B cell (primary cell): ENCODE data around the gene SDK1. TPM values are rescaled to one million over a fixed set of nuclear protein-coding genes. Genes with fewer than 3 reads are reported as not detected.

Experiments
- ATAC-seq: fragments of 200-7000 bp; cut with Tn5 transposase; one replicate; pipeline ENCODE4 v1.10.0; 2021; ENCODE audit warnings: low read depth, mild to moderate bottlenecking, moderate number of reproducible peaks, moderate library complexity
- CTCF ChIA-PET: fragments of 350-600 bp; sonication (Branson Sonifier 250); formaldehyde crosslinking; loops from one replicate; lab custom pipeline; 2021; ENCODE audit warnings: antibody characterized with exemption, inconsistent platforms; lab: Charles Lee
- POLR2A ChIA-PET: fragments of 350-600 bp; sonication (Branson Sonifier 250); formaldehyde crosslinking; loops from one replicate; lab custom pipeline; 2021; ENCODE audit warnings: antibody characterized with exemption; lab: Charles Lee
- DNase-seq: peaks from one replicate; pipeline ENCODE4 v3.0.0; 2013
- H2AFZ ChIP-seq: 2 replicates; pipeline ENCODE4 v1.6.1; 2012; ENCODE audit warnings: mild to moderate bottlenecking, low read depth, low read length; ENCODE audit not compliant: insufficient read depth, poor library complexity, severe bottlenecking
- H3K27ac ChIP-seq, 2 donors: 1 replicate in 1 of 2; 2 replicates in 1 of 2; pipeline ENCODE4 v1.5.1; 2012 to 2013; ENCODE audit warnings: low read length in 2 of 2, mild to moderate bottlenecking in 2 of 2, moderate library complexity in 1 of 2
- H3K27me3 ChIP-seq, 4 experiments: fragments of 200-600 bp in 1 of 4; sonication (generic) in 1 of 4; replicated peaks in 1 of 4; 1 replicate in 2 of 4; 2 replicates in 2 of 4; pipeline versions ENCODE4 v1.6.1 to v1.7.0; 2013 to 2016; ENCODE audit warnings: low read length in 3 of 4, mild to moderate bottlenecking in 2 of 4, mixed read lengths in 1 of 4, moderate library complexity in 1 of 4; ENCODE audit not compliant: insufficient read depth in 4 of 4, control insufficient read depth in 3 of 4; ENCODE audit errors: control extremely low read depth in 1 of 4
- H3K36me3 ChIP-seq, 2 experiments: replicated peaks in 1 of 2; 1 replicate in 1 of 2; 2 replicates in 1 of 2; pipeline versions ENCODE4 v1.6.1 to v1.7.1; 2013; ENCODE audit warnings: low read length in 1 of 2; ENCODE audit not compliant: insufficient read depth in 2 of 2, control insufficient read depth in 1 of 2; ENCODE audit errors: control extremely low read depth in 1 of 2, extremely low read depth in 1 of 2
- H3K4me1 ChIP-seq, 2 donors: fragments of 200-600 bp in 1 of 2; sonication (generic) in 1 of 2; 1 replicate in 1 of 2; 2 replicates in 1 of 2; pipeline versions ENCODE4 v1.5.1 to v1.6.1; 2013 to 2017; ENCODE audit warnings: low read length in 2 of 2; ENCODE audit not compliant: control insufficient read depth in 2 of 2, insufficient read depth in 2 of 2
- H3K4me2 ChIP-seq: replicated peaks from 2 replicates; pipeline ENCODE3; 2012; ENCODE audit warnings: mild to moderate bottlenecking, low read depth, low read length; ENCODE audit not compliant: poor library complexity, severe bottlenecking
- H3K4me3 ChIP-seq, 5 experiments: fragments of 200-600 bp in 1 of 5; sonication (generic) in 1 of 5; 1 replicate in 3 of 5; 2 replicates in 2 of 5; pipeline versions ENCODE4 v1.5.1 to v1.7.0; 2011 to 2016; ENCODE audit warnings: low read length in 4 of 5, mild to moderate bottlenecking in 4 of 5, low read depth in 2 of 5, control low read depth in 1 of 5, moderate library complexity in 1 of 5; ENCODE audit not compliant: insufficient read depth in 1 of 5; ENCODE audit errors: control extremely low read depth in 1 of 5, extremely low read depth in 1 of 5
- H3K79me2 ChIP-seq: fragments of 200-600 bp; sonication (generic); one replicate; pipeline ENCODE4 v1.6.0; 2016; ENCODE audit warnings: low read length; ENCODE audit not compliant: control insufficient read depth, insufficient read depth
- H3K9ac ChIP-seq: fragments of 200-600 bp; sonication (generic); 2 replicates; pipeline ENCODE4 v1.6.1; 2017; ENCODE audit warnings: mild to moderate bottlenecking, low read length, moderate library complexity
- H3K9me3 ChIP-seq, 3 donors: one replicate each; pipeline versions ENCODE4 v1.6.1 to v1.7.1; 2013; ENCODE audit warnings: low read length in 2 of 3; ENCODE audit not compliant: control insufficient read depth in 2 of 3, insufficient read depth in 1 of 3; ENCODE audit errors: control extremely low read depth in 1 of 3
- H4K20me1 ChIP-seq: 2 replicates; pipeline ENCODE4 v1.6.0; 2012; ENCODE audit warnings: mild to moderate bottlenecking, low read length; ENCODE audit not compliant: insufficient read depth, control insufficient read depth, poor library complexity, severe bottlenecking
- H3K27ac Mint-ChIP-seq: one replicate; pipeline ENCODE4 v1.8.0; 2021; ENCODE audit warnings: mixed read lengths
- H3K27me3 Mint-ChIP-seq: one replicate; pipeline ENCODE4 v1.8.0; 2021; ENCODE audit warnings: mixed read lengths
- H3K4me1 Mint-ChIP-seq: one replicate; pipeline ENCODE4 v1.8.0; 2021; ENCODE audit warnings: mixed read lengths
- H3K4me3 Mint-ChIP-seq: one replicate; pipeline ENCODE4 v1.8.0; 2021; ENCODE audit warnings: mixed read lengths
- H3K9me3 Mint-ChIP-seq: one replicate; pipeline ENCODE4 v1.8.0; 2022; ENCODE audit warnings: mixed read lengths; ENCODE audit not compliant: insufficient read depth
- CTCF ChIP-seq: fragments of 200-600 bp; IDR thresholded peaks from one replicate; pipeline ENCODE4 v1.8.0; 2022; ENCODE audit warnings: antibody characterized with exemption, mild to moderate bottlenecking
- EZH2 ChIP-seq: IDR thresholded peaks from 2 replicates; pipeline ENCODE4 v1.6.1; 2012; ENCODE audit warnings: borderline replicate concordance, low read depth, mild to moderate bottlenecking, moderate library complexity, low read length; ENCODE audit not compliant: insufficient read depth, poor library complexity, severe bottlenecking
- WGBS: methylation state at CpG from one replicate; pipeline ENCODE4 v1.1.5; 2013; ENCODE audit warnings: missing lambda C conversion rate; ENCODE audit not compliant: insufficient coverage; 5-methylcytosine and 5-hydroxymethylcytosine counted together
- intact Hi-C: fragments of 100-400 bp; cut with micrococcal nuclease; formaldehyde crosslinking; loops from one replicate; pipeline ENCODE4 v1.10.0; 2022
- polyA plus RNA-seq: library from polyadenylated mRNA; depleted of rRNA; stranded (reverse); fragments of >200 nt; gene quantifications from 2 replicates; pipeline ENCODE4 v1.2.3, GENCODE V29; 2012
- total RNA-seq, 2 donors: library from RNA; stranded (reverse); fragments of 120-200 nt in 1 of 2; gene quantifications; 1 replicate in 1 of 2; 2 replicates in 1 of 2; pipeline versions ENCODE4 v1.2.3 to v1.2.4, GENCODE V29; 2013 to 2022

The SDK1 gene
- total and polyA plus RNA-seq, 2 donors (not counting 1 experiment from before 2014, with no cell fraction given): 0.73 to 2.0 TPM

- Mint-ChIP-seq H3K4me1 (no peaks in the 10 kb centered on the region), H3K9me3 (no peaks in the 10 kb centered on the region), H3K4me3 (no peak overlapping the region), H3K27me3 (peaks cover 17% of the 10 kb centered on the region), H3K27ac (no peak overlapping the region)
- no peak for TF ChIP-seq CTCF
- TF ChIP-seq EZH2: no peak
- Histone ChIP-seq H3K4me1 (no peaks in the 10 kb centered on the region), H3K4me3 (no peak overlapping the region), H4K20me1 (no peaks in the 10 kb centered on the region), H3K27me3 (peaks cover 0 to 6% (median 3%) of the 10 kb centered on the region in 4 experiments), H3K27ac (no peak overlapping the region), H3K9ac (no peak overlapping the region), H3K4me2 (no peak overlapping the region), H3K79me2 (no peaks in the 10 kb centered on the region), H2AFZ (no peak overlapping the region), H3K36me3 (no peaks in the 10 kb centered on the region), H3K9me3 (no peaks in the 10 kb centered on the region)
- WGBS: 100% methylated on average over 3 of the region's 4 CpGs
- DNase-seq (no peak), ATAC-seq (no peak)
- POLR2A ChIA-PET: no interaction called here
- intact Hi-C loops: no loop called here
- CTCF ChIA-PET: no interaction called here
Observed at GRCh38 chr7:3321206-3321605, 20.2 kb downstream of the SDK1 start.

GRCh38 chr7:3321745-3322144, 20.7 kb downstream of the SDK1 start:
- ChIA-PET POLR2A (no interaction called here), CTCF (no interaction called here)
- Histone ChIP-seq H3K9me3 (no peaks in the 10 kb centered on the region), H3K27me3 (peaks cover 0 to 6% (median 3%) of the 10 kb centered on the region in 4 experiments), H4K20me1 (no peaks in the 10 kb centered on the region), H2AFZ (no peak overlapping the region), H3K9ac (no peak overlapping the region), H3K4me1 (no peaks in the 10 kb centered on the region), H3K4me3 (no peak overlapping the region), H3K27ac (no peak overlapping the region), H3K4me2 (no peak overlapping the region), H3K36me3 (no peaks in the 10 kb centered on the region), H3K79me2 (no peaks in the 10 kb centered on the region)
- H3K27me3 Mint-ChIP-seq: peaks cover 19% of the 10 kb centered on the region
- no CpG with 5 or more reads among the region's 3 CpGs for WGBS
- intact Hi-C loops: no loop called here
- no peaks in the 10 kb centered on the region for H3K9me3 Mint-ChIP-seq
- ATAC-seq (no peak), DNase-seq (no peak)
- H3K4me1 Mint-ChIP-seq: no peaks in the 10 kb centered on the region
- H3K4me3 Mint-ChIP-seq: no peak overlapping the region
- no peak overlapping the region for H3K27ac Mint-ChIP-seq
- TF ChIP-seq CTCF (no peak), EZH2 (no peak)
